Activated CD8-positive, alpha-beta T cell treated with anti-CD3 and anti-CD28 coated beads for 36 hours (primary cell): Measurements from ENCODE around the gene SLC34A1. TPM values are rescaled to one million over a fixed set of nuclear protein-coding genes. Genes with fewer than 3 reads are reported as not detected.

Experiments used
- ATAC-seq: fragments of 200-7000 bp; cut with Tn5 transposase; one replicate; pipeline ENCODE4 v1.10.0; 2021; ENCODE audit warnings: mild to moderate bottlenecking, moderate library complexity
- CTCF ChIA-PET: fragments of 350-600 bp; sonication (Branson Sonifier 250); formaldehyde crosslinking; loops from one replicate; lab custom pipeline; 2021; ENCODE audit warnings: antibody characterized with exemption; lab: Charles Lee
- POLR2A ChIA-PET: fragments of 350-600 bp; sonication (Branson Sonifier 250); formaldehyde crosslinking; loops from one replicate; lab custom pipeline; 2021; ENCODE audit warnings: antibody characterized with exemption; lab: Charles Lee
- DNase-seq: peaks from one replicate; pipeline ENCODE4 v3.0.0-alpha.2; 2020
- H3K27ac Mint-ChIP-seq: one replicate; pipeline ENCODE4 v1.8.0; 2021; ENCODE audit warnings: mild to moderate bottlenecking, mixed read lengths
- H3K27me3 Mint-ChIP-seq: one replicate; pipeline ENCODE4 v1.8.0; 2021; ENCODE audit warnings: mixed read lengths
- H3K36me3 Mint-ChIP-seq: one replicate; pipeline ENCODE4 v1.8.0; 2021; ENCODE audit warnings: low read depth, mixed read lengths
- H3K4me1 Mint-ChIP-seq: one replicate; pipeline ENCODE4 v1.8.0; 2021; ENCODE audit warnings: low read depth, mixed read lengths
- H3K4me3 Mint-ChIP-seq: one replicate; pipeline ENCODE4 v1.8.0; 2021; ENCODE audit warnings: mild to moderate bottlenecking, moderate library complexity, mixed read lengths
- H3K9me3 Mint-ChIP-seq: one replicate; pipeline ENCODE4 v1.8.0; 2021; ENCODE audit warnings: mixed read lengths
- CTCF ChIP-seq: fragments of 200-600 bp; IDR thresholded peaks from one replicate; pipeline ENCODE4 v1.8.0; 2022; ENCODE audit warnings: antibody characterized with exemption, mild to moderate bottlenecking
- intact Hi-C: fragments of 100-400 bp; cut with micrococcal nuclease; formaldehyde crosslinking; loops from one replicate; pipeline ENCODE4 v1.10.0; 2022
- total RNA-seq, 2 experiments: library from RNA; stranded (reverse); gene quantifications; one replicate each; pipeline ENCODE4 v1.2.3, GENCODE V29; 2021

SLC34A1 gene
- total RNA-seq, 2 experiments from 2014 or later = 0.29 to 0.43 TPM

GRCh38 chr5:177362610-177363507 is 21.4 kb upstream of the SLC34A1 start:
- DNase-seq (peak; percentile 80), ATAC-seq (peak; percentile 72)
- intact Hi-C loops = no loop called here
- peaks cover 11% of the 10 kb centered on the region for H3K36me3 Mint-ChIP-seq
- CTCF ChIA-PET = interaction anchor here (1.3 to 6.8 kb wide), 6 partner anchors 7 to 45 kb away, joined by 5 to 55 read pairs (median 13); partner anchors contain the start of gene LMAN2
- peak overlapping the region; percentile 77 for H3K27ac Mint-ChIP-seq
- H3K4me3 Mint-ChIP-seq = peak overlapping the region; percentile 73
- no peak for TF ChIP-seq CTCF
- POLR2A ChIA-PET = interaction anchor here (0.5 to 3.6 kb wide), 5 partner anchors 9 to 261 kb away, joined by 3 to 19 read pairs (median 4); partner anchors contain the start of gene LMAN2
- no peaks in the 10 kb centered on the region for H3K9me3 Mint-ChIP-seq
- H3K4me1 Mint-ChIP-seq = peaks cover 71% of the 10 kb centered on the region
- no peaks in the 10 kb centered on the region for H3K27me3 Mint-ChIP-seq

GRCh38 chr5:177363565-177363964 is 20.7 kb upstream of the SLC34A1 start:
- ATAC-seq = no peak
- intact Hi-C loops = no loop called here
- Mint-ChIP-seq H3K9me3 (no peaks in the 10 kb centered on the region), H3K36me3 (peaks cover 16% of the 10 kb centered on the region), H3K27ac (no peak overlapping the region), H3K4me3 (peak overlapping the region; percentile 73), H3K27me3 (no peaks in the 10 kb centered on the region), H3K4me1 (peaks cover 75% of the 10 kb centered on the region)
- POLR2A ChIA-PET = interaction anchor here (0.5 to 1.8 kb wide), 7 partner anchors 8 to 262 kb away, joined by 3 to 5 read pairs (median 3); partner anchors contain the start of genes GRK6 and MXD3
- CTCF ChIA-PET = interaction anchor here (1.3 to 3.4 kb wide), 5 partner anchors 10 to 90 kb away, joined by 4 to 15 read pairs (median 7); partner anchors contain the start of gene LMAN2
- no peak for DNase-seq
- TF ChIP-seq CTCF = no peak

- no peaks in the 10 kb centered on the region for H3K9me3 Mint-ChIP-seq
- no peak for TF ChIP-seq CTCF
- peak overlapping the region; percentile 52 for H3K4me3 Mint-ChIP-seq
- peak; percentile 61 for DNase-seq
- intact Hi-C loops = no loop called here
- peaks cover 24% of the 10 kb centered on the region for H3K36me3 Mint-ChIP-seq
- ChIA-PET POLR2A (interaction anchor here (0.6 to 1.8 kb wide), 12 partner anchors 8 to 130 kb away, joined by 3 to 5 read pairs (median 3); partner anchors contain the start of genes GRK6, LMAN2 and MXD3), CTCF (interaction anchor here (0.9 to 3.4 kb wide), 8 partner anchors 9 to 89 kb away, joined by 3 to 15 read pairs (median 4); partner anchors contain the start of gene LMAN2)
- peak; percentile 24 for ATAC-seq
- no peaks in the 10 kb centered on the region for H3K27me3 Mint-ChIP-seq
- peak overlapping the region; percentile 72 for H3K27ac Mint-ChIP-seq
- H3K4me1 Mint-ChIP-seq = peaks cover 75% of the 10 kb centered on the region
Observed at GRCh38 chr5:177364159-177364962, 19.9 kb upstream of the SLC34A1 start.

GRCh38 chr5:177365845-177366527 is 18.2 kb upstream of the SLC34A1 start:
- ChIA-PET POLR2A (interaction anchor here (1.4 to 1.7 kb wide), 4 partner anchors 10 to 48 kb away, joined by 3 to 5 read pairs (median 4); no protein-coding TSS in a partner anchor), CTCF (interaction anchor here (0.6 to 3.4 kb wide), 8 partner anchors 7 to 56 kb away, joined by 3 to 15 read pairs (median 4); no protein-coding TSS in a partner anchor)
- no peak for DNase-seq
- intact Hi-C loops = no loop called here
- Mint-ChIP-seq H3K27me3 (no peaks in the 10 kb centered on the region), H3K27ac (peak overlapping the region; percentile 48), H3K9me3 (no peaks in the 10 kb centered on the region), H3K4me1 (peaks cover 69% of the 10 kb centered on the region), H3K4me3 (no peak overlapping the region), H3K36me3 (peaks cover 29% of the 10 kb centered on the region)
- no peak for TF ChIP-seq CTCF
- no peak for ATAC-seq
